Adrenal gland (tissue), 5 donors: ENCODE data around the gene EXOC3L4.

Experiments
- POLR2A ChIP-seq, 2 donors: fragments of 450-650 bp; IDR thresholded peaks; one replicate each; pipeline ENCODE4 v1.6.1; 2017; ENCODE audit warnings: antibody characterized with exemption in 2 of 2, mild to moderate bottlenecking in 2 of 2, moderate library complexity in 1 of 2
- TF ChIP-seq, protein P1 (sequence below), 6 experiments: fragments of 450-650 bp in 4 of 6; fragments of 200-600 bp in 2 of 6; sonication (generic) in 1 of 6; IDR thresholded peaks; 1 replicate in 5 of 6; 2 replicates in 1 of 6; pipeline versions ENCODE4 v1.5.1 to v1.8.0; 2016 to 2021; ENCODE audit warnings: antibody characterized with exemption in 6 of 6, mild to moderate bottlenecking in 2 of 6, moderate library complexity in 1 of 6
- donor health status: DM: no; HTN: no; CAD: no.

DNA sequence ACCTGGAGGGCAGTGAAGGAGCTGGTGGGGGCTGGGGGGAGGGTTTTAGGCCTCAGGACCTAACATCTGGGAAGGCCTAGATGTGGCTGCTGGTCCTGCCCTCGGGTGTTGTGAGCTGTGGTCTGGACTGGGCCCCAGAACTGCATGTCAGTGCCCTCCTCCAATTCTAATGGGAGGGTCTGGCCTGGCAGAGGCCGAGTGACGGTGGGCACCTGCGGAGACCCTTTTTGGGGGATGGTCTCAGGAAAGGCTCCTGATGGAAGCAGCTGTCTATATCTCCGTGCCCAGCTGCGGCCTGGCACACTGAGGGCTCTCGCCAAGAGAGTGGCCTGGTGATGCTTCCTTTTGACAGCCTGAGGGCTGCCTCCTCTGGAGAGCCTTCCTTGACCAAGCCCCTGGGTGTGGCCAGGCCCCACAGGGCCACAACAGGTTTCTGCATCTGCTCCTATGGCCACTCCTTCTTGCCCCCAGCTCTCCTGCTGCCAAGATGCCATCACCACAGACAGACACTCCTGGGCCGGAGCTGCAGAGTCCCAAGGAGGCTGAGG, 5.3 kb downstream of the EXOC3L4 start:
- TF ChIP-seq, protein P1, sequence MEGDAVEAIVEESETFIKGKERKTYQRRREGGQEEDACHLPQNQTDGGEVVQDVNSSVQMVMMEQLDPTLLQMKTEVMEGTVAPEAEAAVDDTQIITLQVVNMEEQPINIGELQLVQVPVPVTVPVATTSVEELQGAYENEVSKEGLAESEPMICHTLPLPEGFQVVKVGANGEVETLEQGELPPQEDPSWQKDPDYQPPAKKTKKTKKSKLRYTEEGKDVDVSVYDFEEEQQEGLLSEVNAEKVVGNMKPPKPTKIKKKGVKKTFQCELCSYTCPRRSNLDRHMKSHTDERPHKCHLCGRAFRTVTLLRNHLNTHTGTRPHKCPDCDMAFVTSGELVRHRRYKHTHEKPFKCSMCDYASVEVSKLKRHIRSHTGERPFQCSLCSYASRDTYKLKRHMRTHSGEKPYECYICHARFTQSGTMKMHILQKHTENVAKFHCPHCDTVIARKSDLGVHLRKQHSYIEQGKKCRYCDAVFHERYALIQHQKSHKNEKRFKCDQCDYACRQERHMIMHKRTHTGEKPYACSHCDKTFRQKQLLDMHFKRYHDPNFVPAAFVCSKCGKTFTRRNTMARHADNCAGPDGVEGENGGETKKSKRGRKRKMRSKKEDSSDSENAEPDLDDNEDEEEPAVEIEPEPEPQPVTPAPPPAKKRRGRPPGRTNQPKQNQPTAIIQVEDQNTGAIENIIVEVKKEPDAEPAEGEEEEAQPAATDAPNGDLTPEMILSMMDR (IDR thresholded peaks at IDR 0.05) = no peak
- TF ChIP-seq POLR2A (IDR thresholded peaks at IDR 0.05) = no peak
